Lower leg skin (tissue), 3 donors: ENCODE measurements around the gene CHIT1.

Experiments
- CTCF ChIP-seq, 3 donors: fragments of 450-650 bp; IDR thresholded peaks; one replicate each; pipeline ENCODE4 v1.5.1; 2016; ENCODE audit warnings: antibody characterized with exemption in 3 of 3, mild to moderate bottlenecking in 3 of 3, moderate library complexity in 2 of 3
- POLR2A ChIP-seq, 2 donors: fragments of 450-650 bp; IDR thresholded peaks; one replicate each; pipeline ENCODE4 v1.6.1; 2016 to 2017; ENCODE audit warnings: antibody characterized with exemption in 2 of 2, mild to moderate bottlenecking in 1 of 2, moderate library complexity in 1 of 2

GRCh38 chr1:203278885-203279406, 49.5 kb upstream of the CHIT1 start:
- TF ChIP-seq POLR2A (IDR thresholded peaks at IDR 0.05) (no peak), CTCF (IDR thresholded peaks at IDR 0.05) (no peak)
